NT2/D1 (cell line): ENCODE measurements around the gene FAM120A.
"Not testable (repeated sequence)": the region's sequence is repeated elsewhere in the genome, so short reads cannot be mapped to it uniquely, and the experiment has no call there.

Experiments
- DNase-seq: peaks from one replicate; pipeline ENCODE4 v3.0.0-alpha.2; 2011; ENCODE audit warnings: low read depth, low spot score
- H3K27me3 ChIP-seq: 2 replicates; pipeline ENCODE4 v1.6.0; 2011; ENCODE audit warnings: mild to moderate bottlenecking; ENCODE audit not compliant: insufficient read length, insufficient read depth
- H3K36me3 ChIP-seq: 2 replicates; pipeline ENCODE4 v1.6.1; 2011; ENCODE audit warnings: mild to moderate bottlenecking, low read length, mixed read lengths; ENCODE audit not compliant: insufficient read depth, insufficient read length
- H3K4me1 ChIP-seq: 2 replicates; pipeline ENCODE4 v1.5.1; 2011; ENCODE audit not compliant: insufficient read depth, insufficient read length
- H3K4me3 ChIP-seq: 2 replicates; pipeline ENCODE4 v1.5.1; 2011; ENCODE audit warnings: low read depth; ENCODE audit not compliant: insufficient read length
- H3K9ac ChIP-seq: 2 replicates; pipeline ENCODE4 v1.6.0; 2011; ENCODE audit warnings: low read depth; ENCODE audit not compliant: insufficient read length
- H3K9me3 ChIP-seq: 2 replicates; pipeline ENCODE4 v1.5.1; 2011; ENCODE audit warnings: mild to moderate bottlenecking, low read length; ENCODE audit not compliant: insufficient read depth
- SUZ12 ChIP-seq: IDR thresholded peaks from 2 replicates; pipeline ENCODE4 v1.6.1; 2011; ENCODE audit not compliant: insufficient read length, insufficient read depth; ENCODE audit errors: extremely low read depth
- YY1 ChIP-seq: IDR thresholded peaks from 2 replicates; pipeline ENCODE4 v1.6.1; 2011; ENCODE audit not compliant: insufficient read length, insufficient read depth
- ZNF274 ChIP-seq: IDR thresholded peaks from 2 replicates; pipeline ENCODE4 v1.6.1; 2011; ENCODE audit warnings: mild to moderate bottlenecking, low read depth, low read length

The FAM120A gene

DNA sequence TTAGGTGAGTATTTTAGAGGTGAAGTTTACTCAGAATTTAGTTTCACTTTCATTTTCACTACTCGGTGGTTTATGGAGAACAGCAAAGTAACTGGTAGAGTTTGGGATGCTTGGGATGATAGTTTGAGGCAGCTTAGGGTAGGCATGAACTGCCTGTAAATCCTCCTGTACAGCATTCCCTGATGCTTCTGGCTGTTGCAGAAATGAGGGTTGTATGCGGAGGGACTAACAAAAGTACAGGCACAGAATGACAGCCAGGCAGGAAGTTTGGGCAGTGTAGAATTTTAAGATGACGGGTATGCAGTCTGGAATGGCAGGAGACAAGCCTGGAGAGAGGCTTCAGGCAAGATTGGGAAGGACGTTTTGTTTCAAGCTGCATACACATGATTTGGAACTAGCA is 49.9 kb downstream of the FAM120A start:
- H3K4me1 ChIP-seq, result no peaks in the 10 kb centered on the region
- H3K9ac ChIP-seq, result no peak overlapping the region
- no peak for TF ChIP-seq SUZ12
- TF ChIP-seq YY1, result no peak
- no peak for TF ChIP-seq ZNF274
- no peaks in the 10 kb centered on the region for H3K27me3 ChIP-seq
- H3K9me3 ChIP-seq, result no peaks in the 10 kb centered on the region
- H3K4me3 ChIP-seq, result no peak overlapping the region
- DNase-seq, result no peak
- H3K36me3 ChIP-seq, result peaks cover 77% of the 10 kb centered on the region

DNA sequence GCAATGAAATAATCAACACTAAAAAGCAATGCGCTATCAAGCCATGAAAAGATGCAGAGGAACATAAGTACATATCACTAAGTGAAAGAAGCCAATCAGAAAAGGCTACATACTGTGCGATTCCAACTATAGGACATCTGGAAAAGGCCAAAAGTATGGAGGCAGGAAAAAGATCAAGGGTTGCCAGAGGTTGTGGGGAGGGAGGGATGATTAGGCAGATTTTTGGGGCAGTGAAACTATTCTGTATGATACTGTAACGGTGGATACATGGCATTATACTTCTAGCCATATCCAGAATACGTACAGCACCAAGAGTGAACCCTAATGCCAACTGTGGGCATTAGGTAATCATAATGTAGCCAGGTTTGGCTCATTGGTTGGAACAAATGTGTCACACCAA is 51.9 kb downstream of the FAM120A start:
- no peak for DNase-seq
- H3K4me3 ChIP-seq, result no peak overlapping the region
- H3K9me3 ChIP-seq, result no peaks in the 10 kb centered on the region
- H3K9ac ChIP-seq, result no peak overlapping the region
- no peaks in the 10 kb centered on the region for H3K27me3 ChIP-seq
- no peaks in the 10 kb centered on the region for H3K4me1 ChIP-seq
- peaks cover 65% of the 10 kb centered on the region for H3K36me3 ChIP-seq
- TF ChIP-seq ZNF274 (no peak), SUZ12 (no peak), YY1 (no peak)

DNA sequence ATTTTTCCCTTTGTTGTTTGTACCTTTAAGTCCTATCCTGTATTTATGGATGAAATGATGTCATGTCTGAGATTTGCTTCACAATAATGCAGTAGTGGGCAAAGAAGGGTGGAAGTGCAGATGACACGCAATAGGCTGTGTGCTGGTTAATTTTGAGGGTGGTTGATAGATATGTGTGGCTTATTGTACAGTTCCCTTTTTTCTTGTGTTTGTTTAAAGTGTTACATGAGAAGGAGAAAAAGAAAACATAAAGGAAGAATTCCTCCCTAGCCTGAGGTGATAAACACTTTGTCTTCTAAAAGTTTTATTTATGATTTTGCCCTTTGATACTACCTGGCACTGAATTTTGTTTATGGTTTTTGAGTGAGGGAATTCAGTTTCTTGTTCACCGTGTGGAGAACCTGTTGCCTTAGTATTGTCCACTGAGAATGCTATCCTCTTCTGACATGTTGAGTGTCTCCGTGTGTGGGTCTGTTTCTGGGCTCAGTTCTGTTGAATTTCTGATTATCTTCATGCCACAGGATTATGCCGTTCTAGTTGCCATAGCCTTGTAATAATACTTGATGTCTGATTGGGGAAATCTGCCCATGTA is 54.2 kb downstream of the FAM120A start:
- DNase-seq, result no peak
- H3K27me3 ChIP-seq, result no peaks in the 10 kb centered on the region
- no peaks in the 10 kb centered on the region for H3K9me3 ChIP-seq
- no peak overlapping the region for H3K4me3 ChIP-seq
- TF ChIP-seq SUZ12 (no peak), YY1 (no peak), ZNF274 (no peak)
- no peak overlapping the region for H3K9ac ChIP-seq
- peaks cover 54% of the 10 kb centered on the region for H3K36me3 ChIP-seq
- no peaks in the 10 kb centered on the region for H3K4me1 ChIP-seq

DNA sequence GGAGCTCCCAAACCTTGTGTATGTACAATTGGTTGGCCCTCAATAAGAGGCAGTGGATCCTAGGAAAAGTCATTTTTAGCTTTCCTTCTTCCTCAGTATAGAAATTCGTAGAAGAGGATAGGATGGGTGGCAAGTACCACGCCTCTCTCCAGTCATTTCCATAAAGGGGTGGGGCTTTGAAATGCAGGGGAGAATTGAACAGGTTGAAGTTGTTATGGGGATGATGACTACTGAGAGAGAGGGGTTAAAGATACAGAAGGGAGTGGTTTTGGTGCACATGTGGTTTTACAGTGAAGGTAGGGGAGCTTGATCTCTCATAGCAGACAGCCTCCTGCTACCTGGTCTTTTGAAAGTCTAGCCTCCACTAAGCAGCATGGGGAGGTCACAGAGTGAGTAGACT is 56.3 kb downstream of the FAM120A start:
- no peaks in the 10 kb centered on the region for H3K4me1 ChIP-seq
- no peak overlapping the region for H3K4me3 ChIP-seq
- peaks cover 36% of the 10 kb centered on the region for H3K36me3 ChIP-seq
- DNase-seq, result no peak
- no peaks in the 10 kb centered on the region for H3K27me3 ChIP-seq
- no peak for TF ChIP-seq YY1
- no peak for TF ChIP-seq SUZ12
- H3K9ac ChIP-seq, result no peak overlapping the region
- H3K9me3 ChIP-seq, result no peaks in the 10 kb centered on the region

DNA sequence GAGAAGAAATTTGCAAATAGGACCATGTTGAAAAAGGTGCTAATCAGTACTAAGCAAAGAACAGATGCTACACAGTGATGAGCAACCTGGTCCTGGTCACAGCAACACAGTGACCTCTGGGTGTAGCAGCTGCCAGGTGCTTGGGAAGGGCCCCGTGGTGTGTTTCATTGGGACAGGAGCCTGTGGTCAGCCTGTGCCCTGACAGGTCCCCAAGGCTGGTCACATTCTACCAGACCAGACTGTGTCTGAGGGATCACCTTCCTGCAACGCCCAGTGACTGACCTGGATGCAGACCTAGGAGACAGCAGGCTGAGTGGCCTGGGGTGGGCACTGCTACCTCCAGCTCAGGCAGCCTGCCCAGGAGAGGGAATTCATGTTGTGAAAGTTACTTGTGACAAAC is 56.7 kb downstream of the FAM120A start:
- no peak overlapping the region for H3K4me3 ChIP-seq
- H3K9ac ChIP-seq, result no peak overlapping the region
- peaks cover 36% of the 10 kb centered on the region for H3K36me3 ChIP-seq
- TF ChIP-seq ZNF274 (no peak), SUZ12 (no peak), YY1 (no peak)
- H3K4me1 ChIP-seq, result no peaks in the 10 kb centered on the region
- no peak for DNase-seq
- no peaks in the 10 kb centered on the region for H3K27me3 ChIP-seq
- H3K9me3 ChIP-seq, result no peaks in the 10 kb centered on the region

DNA sequence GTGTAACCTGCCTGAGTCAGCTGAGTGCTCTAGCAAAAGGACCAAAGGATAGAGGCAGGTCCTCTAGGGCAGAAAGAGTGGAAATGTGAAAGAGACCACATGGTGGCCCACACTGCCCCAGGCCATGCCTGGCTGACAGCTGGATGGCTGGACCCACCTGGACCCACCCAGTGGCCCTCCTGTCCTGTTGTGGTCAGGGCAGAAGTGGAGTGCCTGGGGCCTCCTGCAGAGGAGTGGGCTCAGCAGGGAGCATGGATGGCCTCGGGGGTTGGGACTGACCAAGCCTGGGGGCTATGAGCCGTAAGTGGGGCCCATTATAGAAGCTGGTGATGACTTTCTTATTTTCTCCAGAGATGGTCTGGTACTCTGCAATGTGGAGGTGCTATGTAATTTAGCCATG is 57.6 kb downstream of the FAM120A start:
- Histone ChIP-seq H3K4me1 (no peaks in the 10 kb centered on the region), H3K4me3 (no peak overlapping the region), H3K27me3 (no peaks in the 10 kb centered on the region), H3K36me3 (peaks cover 30% of the 10 kb centered on the region), H3K9ac (no peak overlapping the region), H3K9me3 (no peaks in the 10 kb centered on the region)
- TF ChIP-seq SUZ12 (no peak), ZNF274 (no peak), YY1 (no peak)
- no peak for DNase-seq

DNA sequence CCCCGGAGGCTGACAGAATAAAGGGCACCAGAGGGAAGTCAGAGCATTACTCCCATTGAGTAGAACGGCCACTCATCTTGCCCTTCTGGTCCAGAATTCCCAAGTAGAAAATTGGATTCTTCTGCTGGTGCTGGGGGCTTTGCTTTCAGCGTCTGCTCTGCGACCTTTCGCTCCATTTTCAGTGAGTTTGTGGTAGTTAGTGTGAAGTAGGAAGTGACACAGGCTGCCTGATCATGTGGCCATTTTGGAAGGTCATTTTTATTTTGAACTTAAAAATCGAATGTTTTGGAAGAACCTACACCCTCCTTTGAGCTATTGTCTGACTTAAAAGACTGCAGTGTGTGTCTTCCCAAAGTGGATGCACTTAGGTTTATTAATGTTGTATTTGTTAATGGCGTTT is 58.6 kb downstream of the FAM120A start:
- H3K27me3 ChIP-seq, result no peaks in the 10 kb centered on the region
- no peaks in the 10 kb centered on the region for H3K4me1 ChIP-seq
- no peak for DNase-seq
- TF ChIP-seq SUZ12, result no peak
- TF ChIP-seq YY1, result no peak
- TF ChIP-seq ZNF274, result no peak
- peaks cover 24% of the 10 kb centered on the region for H3K36me3 ChIP-seq
- no peak overlapping the region for H3K9ac ChIP-seq
- no peaks in the 10 kb centered on the region for H3K9me3 ChIP-seq
- H3K4me3 ChIP-seq, result no peak overlapping the region

DNA sequence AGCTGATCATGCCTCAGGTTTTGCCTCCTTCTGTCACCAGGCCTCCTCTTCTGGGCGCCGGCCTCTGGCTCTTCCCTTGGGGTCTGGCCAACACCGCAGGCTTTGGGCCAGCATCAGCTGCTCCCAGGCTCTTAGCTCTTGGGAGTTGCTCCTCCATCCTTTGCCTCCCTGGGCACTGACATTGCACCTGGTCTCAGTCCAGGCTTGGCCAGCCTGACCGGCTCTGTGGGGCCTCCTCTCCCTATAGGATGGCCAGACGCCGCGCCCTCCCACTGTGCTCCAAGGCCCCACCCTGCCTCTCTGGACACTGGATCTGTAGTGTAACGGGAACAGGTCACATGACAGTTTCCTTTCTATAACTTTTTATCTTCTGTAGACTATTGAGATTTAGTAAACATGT is 59.7 kb downstream of the FAM120A start:
- not testable (repeated sequence) for H3K4me3 ChIP-seq, H3K27me3 ChIP-seq, H3K4me1 ChIP-seq, H3K9me3 ChIP-seq, H3K9ac ChIP-seq, DNase-seq
- H3K36me3 ChIP-seq, result peaks cover 27% of the 10 kb centered on the region

DNA sequence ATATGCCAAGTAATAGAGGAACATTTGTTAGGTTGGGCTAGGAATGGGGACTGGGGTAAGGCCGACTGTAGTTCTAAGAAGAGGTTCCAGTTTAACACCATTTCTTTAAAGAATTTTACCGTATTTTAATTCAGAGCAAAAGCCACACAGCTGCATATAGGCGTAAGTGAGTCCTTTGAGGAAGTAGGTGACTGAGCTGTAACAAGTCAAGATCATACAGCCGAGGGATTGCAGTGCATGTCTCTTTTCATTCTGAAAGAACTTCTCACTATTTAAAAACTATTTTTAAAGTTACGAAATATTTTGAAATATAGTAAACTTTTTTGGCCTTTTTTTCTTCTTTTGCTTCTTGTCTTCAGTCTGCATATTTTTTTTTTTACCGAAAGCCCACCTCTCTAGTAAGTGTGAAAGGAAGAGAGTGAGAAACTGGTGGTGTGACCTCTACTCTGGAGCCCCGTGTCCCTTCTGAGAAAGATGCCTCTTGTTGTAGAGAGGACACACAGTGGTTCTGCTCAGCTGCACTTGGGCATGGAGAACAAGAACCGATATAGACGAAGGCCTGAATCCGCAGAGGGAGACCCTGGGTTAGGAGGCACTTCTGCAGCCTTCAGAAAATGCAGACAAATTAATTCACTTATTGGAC is 60.8 kb downstream of the FAM120A start:
- H3K36me3 ChIP-seq, result peaks cover 36% of the 10 kb centered on the region
- not testable (repeated sequence) for H3K9me3 ChIP-seq, H3K27me3 ChIP-seq, H3K4me3 ChIP-seq, H3K9ac ChIP-seq, DNase-seq, H3K4me1 ChIP-seq
